ENCODE data around the gene PCDHGA3.
"Not testable (repeated sequence)": the region's sequence is repeated elsewhere in the genome, so short reads cannot be mapped to it uniquely, and the experiment has no call there.

The PCDHGA3 gene

DNA sequence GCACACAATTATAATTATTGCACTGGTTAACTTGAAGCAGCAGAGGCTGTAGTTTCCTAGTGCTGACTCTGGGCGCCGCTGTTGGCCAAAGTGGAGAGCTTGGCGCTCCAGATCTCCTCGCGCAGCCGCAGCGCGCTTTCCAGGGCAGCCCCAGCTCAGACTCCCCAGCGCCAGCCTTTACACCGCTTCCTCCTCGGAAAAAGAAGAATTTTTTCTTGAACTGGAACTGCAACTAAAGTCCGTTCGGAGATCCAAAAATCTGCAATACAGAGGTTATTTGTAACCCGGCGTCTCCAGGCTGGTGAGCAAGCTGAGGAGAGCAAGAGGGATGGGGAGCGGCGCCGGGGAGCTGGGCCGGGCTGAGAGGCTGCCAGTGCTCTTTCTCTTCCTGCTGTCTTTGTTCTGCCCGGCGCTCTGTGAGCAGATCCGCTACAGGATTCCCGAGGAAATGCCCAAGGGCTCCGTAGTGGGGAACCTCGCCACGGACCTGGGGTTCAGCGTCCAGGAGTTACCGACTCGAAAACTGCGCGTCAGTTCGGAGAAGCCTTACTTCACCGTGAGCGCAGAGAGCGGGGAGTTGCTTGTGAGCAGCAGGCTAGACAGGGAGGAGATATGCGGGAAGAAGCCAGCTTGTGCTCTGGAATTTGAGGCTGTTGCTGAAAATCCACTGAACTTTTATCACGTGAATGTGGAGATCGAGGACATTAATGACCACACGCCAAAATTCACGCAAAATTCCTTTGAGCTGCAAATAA is 44.1 kb downstream of the PCDHGA3 start, which contains the start of gene PCDHGB4:
TSS of gene PCDHGB4 (plus strand) at position 142 of the 755 bp plus-strand sequence. CDS start at position 329, 187 bp downstream.
- peak within 1 kb of the TSS; percentile 35 for H3K4me3 ChIP-seq (ENCODE audit: low read length)
- peak; percentile 59 for TF ChIP-seq CTCF (IDR thresholded peaks at IDR 0.05; ENCODE audit: insufficient read depth, low read depth, low read length, missing control alignments)
- peak; percentile 48 for DNase-seq (ENCODE audit: low read depth)

DNA sequence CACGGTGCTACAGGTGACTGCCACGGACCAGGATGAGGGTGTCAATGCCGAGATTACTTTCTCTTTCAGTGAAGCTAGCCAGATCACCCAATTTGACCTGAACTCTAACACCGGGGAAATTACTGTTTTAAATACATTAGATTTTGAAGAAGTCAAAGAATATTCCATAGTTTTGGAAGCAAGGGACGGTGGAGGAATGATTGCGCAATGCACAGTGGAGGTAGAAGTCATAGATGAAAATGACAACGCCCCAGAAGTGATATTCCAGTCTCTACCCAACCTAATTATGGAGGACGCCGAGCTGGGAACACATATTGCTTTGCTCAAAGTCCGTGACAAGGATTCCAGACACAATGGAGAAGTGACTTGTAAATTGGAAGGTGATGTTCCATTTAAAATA is 45.0 kb downstream of the PCDHGA3 start:
- no peak overlapping the region for H3K4me3 ChIP-seq (ENCODE audit: low read length)

GRCh38 chr5:141389153-141390042 is 45.8 kb downstream of the PCDHGA3 start:
- no peak for TF ChIP-seq CTCF (IDR thresholded peaks at IDR 0.05; ENCODE audit: insufficient read depth, low read depth, low read length, missing control alignments)
- H3K4me3 ChIP-seq (ENCODE audit: low read length): no peak overlapping the region
- no peak for DNase-seq (ENCODE audit: low read depth)

More for the DNA sequence above, 45.0 kb downstream of the PCDHGA3 start:
- DNase-seq (ENCODE audit: low read depth): no peak
- no peak for TF ChIP-seq CTCF (IDR thresholded peaks at IDR 0.05; ENCODE audit: insufficient read depth, low read depth, low read length, missing control alignments)

GRCh38 chr5:141392429-141393198 is 49.0 kb downstream of the PCDHGA3 start, which contains the start of gene PCDHGA8:
Gene PCDHGA8 (plus strand): TSS chr5:141392633. CDS start chr5:141392814, 181 bp downstream.
- TF ChIP-seq CTCF (IDR thresholded peaks at IDR 0.05; ENCODE audit: insufficient read depth, low read depth, low read length, missing control alignments): no peak
- DNase-seq (ENCODE audit: low read depth): no peak
- no peak within 1 kb of the TSS for H3K4me3 ChIP-seq (ENCODE audit: low read length)

GRCh38 chr5:141393267-141393666 is 49.6 kb downstream of the PCDHGA3 start:
- H3K4me3 ChIP-seq (ENCODE audit: low read length): no peak overlapping the region

DNA sequence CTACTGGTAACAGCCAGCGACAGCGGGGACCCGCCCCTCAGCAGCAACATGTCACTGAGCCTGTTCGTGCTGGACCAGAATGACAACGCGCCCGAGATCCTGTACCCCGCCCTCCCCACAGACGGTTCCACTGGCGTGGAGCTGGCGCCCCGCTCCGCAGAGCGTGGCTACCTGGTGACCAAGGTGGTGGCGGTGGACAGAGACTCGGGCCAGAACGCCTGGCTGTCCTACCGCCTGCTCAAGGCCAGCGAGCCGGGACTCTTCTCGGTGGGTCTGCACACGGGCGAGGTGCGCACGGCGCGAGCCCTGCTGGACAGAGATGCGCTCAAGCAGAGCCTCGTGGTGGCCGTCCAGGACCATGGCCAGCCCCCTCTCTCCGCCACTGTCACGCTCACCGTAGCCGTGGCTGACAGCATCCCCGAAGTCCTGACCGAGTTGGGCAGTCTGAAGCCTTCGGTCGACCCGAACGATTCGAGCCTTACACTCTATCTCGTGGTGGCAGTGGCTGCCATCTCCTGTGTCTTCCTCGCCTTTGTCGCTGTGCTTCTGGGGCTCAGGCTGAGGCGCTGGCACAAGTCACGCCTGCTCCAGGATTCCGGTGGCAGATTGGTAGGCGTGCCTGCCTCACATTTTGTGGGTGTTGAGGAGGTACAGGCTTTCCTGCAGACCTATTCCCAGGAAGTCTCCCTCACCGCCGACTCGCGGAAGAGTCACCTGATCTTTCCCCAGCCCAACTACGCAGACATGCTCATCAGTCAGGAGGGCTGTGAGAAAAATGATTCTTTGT is 51.0 kb downstream of the PCDHGA3 start:
- H3K4me3 ChIP-seq (ENCODE audit: low read length); DNase-seq (ENCODE audit: low read depth): not testable (repeated sequence)

More at GRCh38 chr5:141393267-141393666, 49.6 kb downstream of the PCDHGA3 start:
- no peak for DNase-seq (ENCODE audit: low read depth)
- no peak for TF ChIP-seq CTCF (IDR thresholded peaks at IDR 0.05; ENCODE audit: insufficient read depth, low read depth, low read length, missing control alignments)
